Body of pancreas (tissue), 4 donors: ENCODE data around the gene COL6A3. TPM values are rescaled to one million over a fixed set of nuclear protein-coding genes. Genes with fewer than 3 reads are reported as not detected.

ENCODE experiments used
- ATAC-seq: fragments of 150-250 bp; one replicate; pipeline ENCODE4 v1.9.1; 2016
- DNase-seq, 4 donors: peaks; one replicate each; pipeline ENCODE4 v3.0.0-alpha.2; 2019
- H3K27ac ChIP-seq, 4 donors: fragments of 200-600 bp; sonication (generic); 1 replicate in 3 of 4; 2 replicates in 1 of 4; pipeline versions ENCODE4 v1.5.1 to v1.6.1; 2016 to 2019; ENCODE audit warnings: mild to moderate bottlenecking in 1 of 4, mixed read lengths in 1 of 4, moderate library complexity in 1 of 4
- H3K27me3 ChIP-seq, 2 donors: fragments of 200-600 bp; sonication (generic); one replicate each; pipeline ENCODE4 v1.6.0; 2016; ENCODE audit warnings: mild to moderate bottlenecking in 1 of 2
- H3K36me3 ChIP-seq, 2 donors: fragments of 200-600 bp; sonication (generic); replicated peaks in 1 of 2; 2 replicates each; pipeline ENCODE4 v1.5.1; 2016; ENCODE audit warnings: low read depth in 2 of 2; ENCODE audit not compliant: insufficient read depth in 1 of 2
- H3K4me1 ChIP-seq: fragments of 200-600 bp; sonication (generic); one replicate; pipeline ENCODE4 v1.6.0; 2016
- H3K4me3 ChIP-seq, 2 donors: fragments of 200-600 bp; sonication (generic); 1 replicate in 1 of 2; 2 replicates in 1 of 2; pipeline ENCODE4 v1.5.1; 2016 to 2019
- H3K9me3 ChIP-seq, 3 donors: fragments of 200-600 bp; sonication (generic); 1 replicate in 2 of 3; 2 replicates in 1 of 3; pipeline ENCODE4 v1.5.1; 2016
- CTCF ChIP-seq, 7 experiments: fragments of 450-650 bp in 4 of 7; fragments of 200-600 bp in 3 of 7; sonication (generic) in 3 of 7; IDR thresholded peaks; one replicate each; pipeline ENCODE4 v1.5.1; 2016 to 2019; ENCODE audit warnings: antibody characterized with exemption in 7 of 7
- POLR2A ChIP-seq, 3 donors: fragments of 450-650 bp; IDR thresholded peaks; one replicate each; pipeline ENCODE4 v1.6.1; 2016; ENCODE audit warnings: antibody characterized with exemption in 3 of 3, mild to moderate bottlenecking in 2 of 3
- WGBS, 2 donors: methylation state at CpG; one replicate each; pipeline ENCODE4 v1.1.5; 2017; 5-methylcytosine and 5-hydroxymethylcytosine counted together
- intact Hi-C: fragments of 100-400 bp; cut with DNase I; formaldehyde crosslinking; loops from one replicate; pipeline ENCODE4 v1.15.1; 2023
- total RNA-seq, 2 donors: library from RNA; depleted of rRNA; stranded (reverse); fragments of >200 nt; gene quantifications; one replicate each; pipeline ENCODE4 v1.1.0, GENCODE V29; 2016

The COL6A3 gene
- total RNA-seq, 2 donors from 2014 or later, result 46.4 to 121 TPM

GRCh38 chr2:237295889-237296480 is 118.0 kb downstream of the COL6A3 start:
- no peak overlapping the region for H3K4me3 ChIP-seq
- peaks cover 12% of the 10 kb centered on the region for H3K4me1 ChIP-seq
- H3K27me3 ChIP-seq, result no peaks in the 10 kb centered on the region
- no peaks in the 10 kb centered on the region for H3K9me3 ChIP-seq
- no peak for ATAC-seq
- no peak for DNase-seq
- intact Hi-C loops, result no loop called here
- WGBS, 2 donors, result 83 to 91% methylated on average over 10 of the region's 10 CpGs
- H3K36me3 ChIP-seq, result no peaks in the 10 kb centered on the region
- no peak for TF ChIP-seq CTCF (IDR thresholded peaks at IDR 0.05)
- TF ChIP-seq POLR2A (IDR thresholded peaks at IDR 0.05), result no peak
- no peak overlapping the region for H3K27ac ChIP-seq

- H3K4me1 ChIP-seq, result peaks cover 15% of the 10 kb centered on the region
- intact Hi-C loops, result no loop called here
- no peak for TF ChIP-seq CTCF (IDR thresholded peaks at IDR 0.05)
- no peak for TF ChIP-seq POLR2A (IDR thresholded peaks at IDR 0.05)
- no peak overlapping the region for H3K27ac ChIP-seq
- no peak overlapping the region for H3K4me3 ChIP-seq
- 89% methylated on average over 1 of the region's 1 CpG for WGBS, 2 donors
- DNase-seq (no peak), ATAC-seq (no peak)
- no peaks in the 10 kb centered on the region for H3K36me3 ChIP-seq
- H3K27me3 ChIP-seq, result no peaks in the 10 kb centered on the region
- H3K9me3 ChIP-seq, result no peaks in the 10 kb centered on the region
Measured at GRCh38 chr2:237294460-237294859, 119.5 kb downstream of the COL6A3 start.

GRCh38 chr2:237293978-237294377 is 120.0 kb downstream of the COL6A3 start:
- Histone ChIP-seq H3K27ac (no peak overlapping the region), H3K4me1 (peaks cover 15% of the 10 kb centered on the region)
- intact Hi-C loops, result no loop called here

GRCh38 chr2:237291138-237291792 is 122.7 kb downstream of the COL6A3 start:
- ATAC-seq (peak; percentile 89), DNase-seq (peak; percentile 85 to 93 (median 89))
- no peaks in the 10 kb centered on the region for H3K27me3 ChIP-seq
- H3K36me3 ChIP-seq, result no peaks in the 10 kb centered on the region
- TF ChIP-seq POLR2A (IDR thresholded peaks at IDR 0.05) (peak in 1 of 3 donors; percentile 14), CTCF (IDR thresholded peaks at IDR 0.05) (no peak)
- no peak overlapping the region for H3K4me3 ChIP-seq
- H3K9me3 ChIP-seq, result no peaks in the 10 kb centered on the region
- intact Hi-C loops, result no loop called here
- WGBS, 2 donors, result 1% methylated on average over 20 of the region's 20 CpGs
- peak overlapping the region in 3 of 4 donors; percentile 27 to 49 (median 47) for H3K27ac ChIP-seq
- peaks cover 15% of the 10 kb centered on the region for H3K4me1 ChIP-seq

More at GRCh38 chr2:237293978-237294377, 120.0 kb downstream of the COL6A3 start:
- TF ChIP-seq CTCF (IDR thresholded peaks at IDR 0.05), result no peak
- no peak for ATAC-seq
- Histone ChIP-seq H3K27me3 (no peaks in the 10 kb centered on the region), H3K4me3 (no peak overlapping the region), H3K9me3 (no peaks in the 10 kb centered on the region), H3K36me3 (no peaks in the 10 kb centered on the region)
- 57 to 70% methylated on average over 1 of the region's 1 CpG for WGBS, 2 donors
- no peak for DNase-seq

GRCh38 chr2:237290261-237290660 is 123.7 kb downstream of the COL6A3 start:
- intact Hi-C loops, result no loop called here
- Histone ChIP-seq H3K4me1 (peaks cover 15% of the 10 kb centered on the region), H3K27me3 (no peaks in the 10 kb centered on the region), H3K4me3 (no peak overlapping the region), H3K36me3 (no peaks in the 10 kb centered on the region), H3K27ac (peak overlapping the region in 1 of 4 donors; percentile 47), H3K9me3 (no peaks in the 10 kb centered on the region)
- WGBS, 2 donors, result 67 to 80% methylated on average over 12 of the region's 12 CpGs
- ATAC-seq, result peak; percentile 25
- DNase-seq, result peak; percentile 23 to 53 (median 39)
- TF ChIP-seq CTCF (IDR thresholded peaks at IDR 0.05) (no peak), POLR2A (IDR thresholded peaks at IDR 0.05) (no peak)
